Cardiac muscle cell (in vitro differentiated cells and primary cell): ENCODE data around the gene STK31. TPM values are rescaled to one million over a fixed set of nuclear protein-coding genes. Genes with fewer than 3 reads are reported as not detected.

Experiments
- DNase-seq, 2 donors: peaks; one replicate each; pipeline versions ENCODE4 v3.0.0 to v3.0.0-alpha.2; 2010 to 2017; ENCODE audit warnings: low read depth in 1 of 2, low spot score in 1 of 2
- H3K27ac ChIP-seq: fragments of 200-600 bp; sonication (generic); 2 replicates; pipeline ENCODE4 v1.5.1; 2016
- H3K27me3 ChIP-seq: fragments of 200-600 bp; sonication (generic); 2 replicates; pipeline ENCODE4 v1.6.0; 2016; ENCODE audit warnings: control low read depth
- H3K36me3 ChIP-seq: fragments of 200-600 bp; sonication (generic); 2 replicates; pipeline ENCODE4 v1.5.1; 2016; ENCODE audit warnings: control low read depth
- H3K4me1 ChIP-seq: fragments of 200-600 bp; sonication (generic); 2 replicates; pipeline ENCODE4 v1.8.1; 2017; ENCODE audit warnings: low read depth, mild to moderate bottlenecking, mixed run types
- H3K4me3 ChIP-seq: fragments of 200-600 bp; sonication (generic); 2 replicates; pipeline ENCODE4 v1.5.1; 2016; ENCODE audit warnings: mild to moderate bottlenecking
- H3K9me3 ChIP-seq: fragments of 200-600 bp; sonication (generic); 2 replicates; pipeline ENCODE4 v1.5.1; 2017; ENCODE audit warnings: low read depth, mild to moderate bottlenecking, control low read depth
- polyA plus RNA-seq: library from polyadenylated mRNA; unstranded; fragments of >200 nt; fragmentation: Nextera tagmentation; extraction: Ambion mirVana; gene quantifications from 2 replicates; pipeline ENCODE4 v1.2.1, GENCODE V29; 2016
- total RNA-seq: library from RNA; depleted of rRNA; stranded (reverse); fragments of >200 nt; gene quantifications from 2 replicates; pipeline ENCODE4 v1.2.3, GENCODE V29; 2016
- TF ChIP-seq, protein P1 (sequence below): IDR thresholded peaks from 2 replicates; pipeline ENCODE4 v1.5.1; 2012; ENCODE audit warnings: low read depth, mild to moderate bottlenecking, low read length

The STK31 gene, protein sequence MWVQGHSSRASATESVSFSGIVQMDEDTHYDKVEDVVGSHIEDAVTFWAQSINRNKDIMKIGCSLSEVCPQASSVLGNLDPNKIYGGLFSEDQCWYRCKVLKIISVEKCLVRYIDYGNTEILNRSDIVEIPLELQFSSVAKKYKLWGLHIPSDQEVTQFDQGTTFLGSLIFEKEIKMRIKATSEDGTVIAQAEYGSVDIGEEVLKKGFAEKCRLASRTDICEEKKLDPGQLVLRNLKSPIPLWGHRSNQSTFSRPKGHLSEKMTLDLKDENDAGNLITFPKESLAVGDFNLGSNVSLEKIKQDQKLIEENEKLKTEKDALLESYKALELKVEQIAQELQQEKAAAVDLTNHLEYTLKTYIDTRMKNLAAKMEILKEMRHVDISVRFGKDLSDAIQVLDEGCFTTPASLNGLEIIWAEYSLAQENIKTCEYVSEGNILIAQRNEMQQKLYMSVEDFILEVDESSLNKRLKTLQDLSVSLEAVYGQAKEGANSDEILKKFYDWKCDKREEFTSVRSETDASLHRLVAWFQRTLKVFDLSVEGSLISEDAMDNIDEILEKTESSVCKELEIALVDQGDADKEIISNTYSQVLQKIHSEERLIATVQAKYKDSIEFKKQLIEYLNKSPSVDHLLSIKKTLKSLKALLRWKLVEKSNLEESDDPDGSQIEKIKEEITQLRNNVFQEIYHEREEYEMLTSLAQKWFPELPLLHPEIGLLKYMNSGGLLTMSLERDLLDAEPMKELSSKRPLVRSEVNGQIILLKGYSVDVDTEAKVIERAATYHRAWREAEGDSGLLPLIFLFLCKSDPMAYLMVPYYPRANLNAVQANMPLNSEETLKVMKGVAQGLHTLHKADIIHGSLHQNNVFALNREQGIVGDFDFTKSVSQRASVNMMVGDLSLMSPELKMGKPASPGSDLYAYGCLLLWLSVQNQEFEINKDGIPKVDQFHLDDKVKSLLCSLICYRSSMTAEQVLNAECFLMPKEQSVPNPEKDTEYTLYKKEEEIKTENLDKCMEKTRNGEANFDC
- 0.04 and 0.06 TPM in 2 replicates for total RNA-seq
- polyA plus RNA-seq = 0.06 TPM in 1 of 2 replicates, not detected in the other

GRCh38 chr7:23710000-23710399 lies at the start of gene STK31:
STK31 (plus strand) TSS chr7:23710219; CDS start chr7:23710286, 67 bp downstream.
- TF ChIP-seq, protein P1, sequence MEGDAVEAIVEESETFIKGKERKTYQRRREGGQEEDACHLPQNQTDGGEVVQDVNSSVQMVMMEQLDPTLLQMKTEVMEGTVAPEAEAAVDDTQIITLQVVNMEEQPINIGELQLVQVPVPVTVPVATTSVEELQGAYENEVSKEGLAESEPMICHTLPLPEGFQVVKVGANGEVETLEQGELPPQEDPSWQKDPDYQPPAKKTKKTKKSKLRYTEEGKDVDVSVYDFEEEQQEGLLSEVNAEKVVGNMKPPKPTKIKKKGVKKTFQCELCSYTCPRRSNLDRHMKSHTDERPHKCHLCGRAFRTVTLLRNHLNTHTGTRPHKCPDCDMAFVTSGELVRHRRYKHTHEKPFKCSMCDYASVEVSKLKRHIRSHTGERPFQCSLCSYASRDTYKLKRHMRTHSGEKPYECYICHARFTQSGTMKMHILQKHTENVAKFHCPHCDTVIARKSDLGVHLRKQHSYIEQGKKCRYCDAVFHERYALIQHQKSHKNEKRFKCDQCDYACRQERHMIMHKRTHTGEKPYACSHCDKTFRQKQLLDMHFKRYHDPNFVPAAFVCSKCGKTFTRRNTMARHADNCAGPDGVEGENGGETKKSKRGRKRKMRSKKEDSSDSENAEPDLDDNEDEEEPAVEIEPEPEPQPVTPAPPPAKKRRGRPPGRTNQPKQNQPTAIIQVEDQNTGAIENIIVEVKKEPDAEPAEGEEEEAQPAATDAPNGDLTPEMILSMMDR = no peak
- no peak for DNase-seq
- no peaks in the 10 kb centered on the region for H3K4me1 ChIP-seq

DNA sequence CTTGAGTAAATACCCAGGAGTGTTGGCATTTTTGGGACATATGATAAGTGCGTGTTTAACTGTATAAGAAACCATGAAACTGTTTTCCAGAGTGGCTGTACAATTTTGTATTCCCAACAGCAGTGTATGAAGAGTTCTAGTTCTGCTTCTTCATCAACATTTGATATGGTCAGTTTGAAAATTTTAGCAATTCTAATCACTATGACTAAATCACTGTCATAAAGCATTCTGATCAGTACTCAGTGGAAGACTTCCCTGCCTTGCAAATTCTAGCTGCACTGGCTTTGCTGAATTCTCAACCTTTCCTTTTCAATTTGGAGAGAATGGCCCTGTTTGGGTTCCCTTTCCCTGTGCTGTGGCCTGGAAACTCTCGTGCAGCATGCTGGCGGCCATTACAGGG lies 48.6 kb upstream of the STK31 start:
- Histone ChIP-seq H3K4me1 (no peaks in the 10 kb centered on the region), H3K27ac (no peak overlapping the region), H3K27me3 (no peaks in the 10 kb centered on the region), H3K9me3 (no peaks in the 10 kb centered on the region), H3K4me3 (no peak overlapping the region), H3K36me3 (no peaks in the 10 kb centered on the region)
- TF ChIP-seq, protein P1 = no peak
- no peak for DNase-seq

More at GRCh38 chr7:23710000-23710399, at the start of gene STK31:
- H3K4me3 ChIP-seq = no peak within 1 kb of the TSS
- no peaks in the 10 kb centered on the region for H3K9me3 ChIP-seq
- H3K36me3 ChIP-seq = no peaks in the 10 kb centered on the region
- H3K27me3 ChIP-seq = no peaks in the 10 kb centered on the region
- no peak within 1 kb of the TSS for H3K27ac ChIP-seq

GRCh38 chr7:23662124-23662983 lies 47.7 kb upstream of the STK31 start:
- TF ChIP-seq, protein P1 = no peak
- DNase-seq = peak in 1 of 2 donors; percentile 51
- H3K36me3 ChIP-seq = no peaks in the 10 kb centered on the region
- no peaks in the 10 kb centered on the region for H3K27me3 ChIP-seq
- H3K4me3 ChIP-seq = no peak overlapping the region
- H3K9me3 ChIP-seq = no peaks in the 10 kb centered on the region
- H3K27ac ChIP-seq = no peak overlapping the region
- no peaks in the 10 kb centered on the region for H3K4me1 ChIP-seq

DNA sequence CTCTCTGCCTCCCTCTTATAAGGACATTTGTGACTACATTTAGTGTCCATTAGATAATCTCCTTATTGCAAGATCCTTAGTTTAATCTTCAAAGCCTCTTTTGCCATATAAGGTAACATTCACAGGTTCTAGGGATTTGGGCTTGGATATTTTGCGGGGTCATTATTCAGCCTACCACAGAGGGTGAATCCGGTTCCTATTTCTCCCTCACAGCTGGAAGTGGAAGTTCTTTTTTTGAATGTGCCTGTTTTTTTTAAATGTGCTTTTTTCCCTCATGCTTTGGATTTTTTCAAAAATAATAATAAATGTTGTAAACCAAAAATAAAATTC lies 47.1 kb upstream of the STK31 start:
- no peaks in the 10 kb centered on the region for H3K27me3 ChIP-seq
- H3K27ac ChIP-seq = no peak overlapping the region
- H3K4me3 ChIP-seq = no peak overlapping the region
- TF ChIP-seq, protein P1 = no peak
- no peak for DNase-seq
- no peaks in the 10 kb centered on the region for H3K9me3 ChIP-seq
- no peaks in the 10 kb centered on the region for H3K4me1 ChIP-seq
- no peaks in the 10 kb centered on the region for H3K36me3 ChIP-seq

DNA sequence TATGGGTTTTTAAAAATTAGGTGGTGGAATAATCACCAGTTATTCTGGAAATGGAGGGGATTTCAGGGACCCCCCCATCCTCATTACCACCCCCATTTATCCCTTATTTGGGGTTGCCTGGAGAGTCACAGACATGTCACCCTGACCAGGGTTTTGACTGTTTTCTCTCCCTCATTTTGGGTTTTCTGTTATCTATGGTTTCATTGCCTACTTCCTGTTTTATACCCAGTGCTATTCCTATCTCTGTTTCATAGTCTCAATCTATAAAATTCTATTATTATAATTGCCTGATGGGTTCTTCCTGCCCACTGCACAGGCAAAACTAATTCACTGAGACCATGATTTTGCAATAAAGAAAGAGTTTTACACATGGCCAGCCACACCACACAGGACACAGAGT lies 45.9 kb upstream of the STK31 start:
- Histone ChIP-seq H3K4me3 (no peak overlapping the region), H3K27ac (no peak overlapping the region), H3K36me3 (no peaks in the 10 kb centered on the region), H3K27me3 (no peaks in the 10 kb centered on the region), H3K4me1 (no peaks in the 10 kb centered on the region), H3K9me3 (no peaks in the 10 kb centered on the region)
- no peak for DNase-seq
- TF ChIP-seq, protein P1 = no peak
